ENCODE results near the gene NXPH1. TPM values are rescaled to one million over a fixed set of nuclear protein-coding genes. Genes with fewer than 3 reads are reported as not detected.

The NXPH1 gene
- polyA plus RNA-seq, 2 donors: 0.02 TPM; not detected in 1

DNA sequence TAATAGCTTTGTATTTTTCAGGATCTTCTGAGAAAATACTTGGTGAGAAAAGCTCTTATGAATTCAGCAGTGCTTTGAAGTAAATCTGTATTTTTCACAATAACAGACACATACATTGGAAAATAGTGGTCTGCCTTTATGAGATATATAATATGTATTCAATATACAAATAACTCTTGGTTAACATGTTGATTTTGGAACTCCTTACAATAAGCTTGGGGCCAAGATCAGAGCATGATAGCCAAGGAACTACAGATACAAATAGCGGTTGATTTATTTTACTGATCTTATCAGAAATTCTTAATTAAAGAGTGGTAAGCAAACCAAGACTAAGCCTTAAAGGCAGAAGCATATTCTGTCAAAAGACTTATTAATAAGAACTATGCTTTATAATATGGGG lies 24.5 kb upstream of the NXPH1 start:
- no peaks in the 10 kb centered on the region for H3K36me3 ChIP-seq (ENCODE audit: control insufficient read depth in 2 of 2, insufficient read depth in 2 of 2, low read length in 1 of 2)
- H3K4me3 ChIP-seq (ENCODE audit: low read depth in 1 of 2, low read length in 2 of 2): no peak overlapping the region
- H3K4me1 ChIP-seq (ENCODE audit: control insufficient read depth in 2 of 2, insufficient read depth in 2 of 2, low read length in 1 of 2): no peaks in the 10 kb centered on the region
- H3K9me3 ChIP-seq (ENCODE audit: control insufficient read depth in 2 of 2, insufficient read depth in 1 of 2, low read depth in 1 of 2, low read length in 1 of 2): no peaks in the 10 kb centered on the region
- H3K27ac ChIP-seq (ENCODE audit: low read depth in 2 of 2, low read length in 1 of 2): no peak overlapping the region
- WGBS, 2 donors: 84 to 93% methylated on average over 1 of the region's 1 CpG
- no peaks in the 10 kb centered on the region for H3K27me3 ChIP-seq (ENCODE audit: control insufficient read depth in 1 of 2, insufficient read depth in 2 of 2, low read length in 2 of 2)

DNA sequence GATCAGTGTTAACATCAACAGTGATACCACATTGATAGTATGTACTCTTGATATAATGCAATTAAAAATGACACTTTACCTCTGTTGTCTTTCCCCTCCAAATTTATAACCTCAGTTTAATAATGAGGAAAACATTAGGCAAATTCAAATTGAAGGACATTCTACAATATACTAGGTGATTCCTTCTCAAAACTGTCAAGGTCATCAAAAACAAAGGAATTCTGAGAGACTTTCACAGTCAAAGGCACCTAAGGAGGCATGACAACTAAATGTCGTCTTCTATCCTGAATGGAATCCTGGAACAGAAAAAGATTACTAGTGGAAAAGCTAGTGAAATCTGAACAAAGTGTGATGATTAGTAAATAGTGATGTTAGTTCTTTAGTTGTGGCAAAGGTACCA lies 22.3 kb upstream of the NXPH1 start:
- Histone ChIP-seq H3K9me3 (ENCODE audit: control insufficient read depth in 2 of 2, insufficient read depth in 1 of 2, low read depth in 1 of 2, low read length in 1 of 2) (no peaks in the 10 kb centered on the region), H3K36me3 (ENCODE audit: control insufficient read depth in 2 of 2, insufficient read depth in 2 of 2, low read length in 1 of 2) (no peaks in the 10 kb centered on the region), H3K4me1 (ENCODE audit: control insufficient read depth in 2 of 2, insufficient read depth in 2 of 2, low read length in 1 of 2) (no peaks in the 10 kb centered on the region), H3K27ac (ENCODE audit: low read depth in 2 of 2, low read length in 1 of 2) (no peak overlapping the region), H3K4me3 (ENCODE audit: low read depth in 1 of 2, low read length in 2 of 2) (no peak overlapping the region), H3K27me3 (ENCODE audit: control insufficient read depth in 1 of 2, insufficient read depth in 2 of 2, low read length in 2 of 2) (no peaks in the 10 kb centered on the region)
- 82% methylated on average over 1 of the region's 1 CpG for whole genome bisulfite sequencing, 2 donors

DNA sequence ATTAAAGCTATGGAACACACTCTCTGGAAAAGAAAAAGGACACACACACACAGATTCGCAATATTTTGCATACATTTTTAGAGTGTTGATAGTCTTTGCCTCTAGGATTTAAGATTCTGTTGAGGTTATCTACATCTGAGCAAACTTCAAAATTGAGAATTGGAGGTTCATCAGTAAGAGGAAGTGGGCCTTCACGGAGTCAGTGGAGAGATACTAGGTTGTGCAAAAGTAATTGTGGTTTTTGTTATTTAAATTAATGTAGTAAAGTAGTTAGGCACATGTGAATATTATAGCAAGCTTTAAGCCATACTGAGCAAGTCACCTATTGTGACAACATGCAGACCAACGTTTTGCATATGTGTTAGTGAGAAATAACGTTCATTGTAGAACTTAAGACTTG lies 19.8 kb upstream of the NXPH1 start:
- WGBS, 2 donors: 79% methylated on average over 4 of the region's 4 CpGs
- Histone ChIP-seq H3K27me3 (ENCODE audit: control insufficient read depth in 1 of 2, insufficient read depth in 2 of 2, low read length in 2 of 2) (no peaks in the 10 kb centered on the region), H3K4me1 (ENCODE audit: control insufficient read depth in 2 of 2, insufficient read depth in 2 of 2, low read length in 1 of 2) (no peaks in the 10 kb centered on the region)

DNA sequence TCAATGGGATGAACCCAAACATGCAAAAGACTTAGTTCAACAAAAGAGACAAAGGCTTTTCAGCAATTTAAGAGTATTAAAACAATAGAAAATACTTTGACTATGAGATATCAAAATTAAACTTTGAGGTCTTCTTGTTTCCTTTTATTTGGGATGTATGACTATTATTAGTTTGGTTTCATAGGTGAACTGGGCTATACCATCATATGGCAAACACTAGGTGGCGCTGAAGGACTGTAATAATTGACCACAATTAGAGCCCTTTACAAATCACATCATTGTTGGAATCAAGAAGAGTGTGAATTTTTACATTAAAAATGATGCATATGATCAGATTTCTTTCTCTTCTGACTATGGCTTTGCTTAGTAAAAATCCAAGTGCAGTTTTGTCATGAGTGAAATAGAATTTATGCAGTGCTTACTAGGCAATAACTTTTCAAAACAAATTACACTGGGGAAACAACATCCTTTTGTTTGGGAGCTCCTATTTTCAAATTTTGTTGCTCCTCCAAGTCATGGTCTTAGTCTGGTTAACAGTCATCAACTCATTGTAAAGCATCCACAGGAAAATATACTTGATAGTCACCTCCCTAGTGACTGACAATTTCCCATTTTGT lies 14.7 kb upstream of the NXPH1 start:
- Histone ChIP-seq H3K27me3 (ENCODE audit: control insufficient read depth in 1 of 2, insufficient read depth in 2 of 2, low read length in 2 of 2) (no peaks in the 10 kb centered on the region), H3K4me3 (ENCODE audit: low read depth in 1 of 2, low read length in 2 of 2) (no peak overlapping the region), H3K4me1 (ENCODE audit: control insufficient read depth in 2 of 2, insufficient read depth in 2 of 2, low read length in 1 of 2) (no peaks in the 10 kb centered on the region), H3K9me3 (ENCODE audit: control insufficient read depth in 2 of 2, insufficient read depth in 1 of 2, low read depth in 1 of 2, low read length in 1 of 2) (no peaks in the 10 kb centered on the region), H3K27ac (ENCODE audit: low read depth in 2 of 2, low read length in 1 of 2) (no peak overlapping the region), H3K36me3 (ENCODE audit: control insufficient read depth in 2 of 2, insufficient read depth in 2 of 2, low read length in 1 of 2) (no peaks in the 10 kb centered on the region)
- WGBS, 2 donors: 0% methylated on average over 1 of the region's 1 CpG

More for the DNA sequence above, 19.8 kb upstream of the NXPH1 start:
- no peak overlapping the region for H3K4me3 ChIP-seq (ENCODE audit: low read depth in 1 of 2, low read length in 2 of 2)
- no peak overlapping the region for H3K27ac ChIP-seq (ENCODE audit: low read depth in 2 of 2, low read length in 1 of 2)
- no peaks in the 10 kb centered on the region for H3K9me3 ChIP-seq (ENCODE audit: control insufficient read depth in 2 of 2, insufficient read depth in 1 of 2, low read depth in 1 of 2, low read length in 1 of 2)
- no peaks in the 10 kb centered on the region for H3K36me3 ChIP-seq (ENCODE audit: control insufficient read depth in 2 of 2, insufficient read depth in 2 of 2, low read length in 1 of 2)

DNA sequence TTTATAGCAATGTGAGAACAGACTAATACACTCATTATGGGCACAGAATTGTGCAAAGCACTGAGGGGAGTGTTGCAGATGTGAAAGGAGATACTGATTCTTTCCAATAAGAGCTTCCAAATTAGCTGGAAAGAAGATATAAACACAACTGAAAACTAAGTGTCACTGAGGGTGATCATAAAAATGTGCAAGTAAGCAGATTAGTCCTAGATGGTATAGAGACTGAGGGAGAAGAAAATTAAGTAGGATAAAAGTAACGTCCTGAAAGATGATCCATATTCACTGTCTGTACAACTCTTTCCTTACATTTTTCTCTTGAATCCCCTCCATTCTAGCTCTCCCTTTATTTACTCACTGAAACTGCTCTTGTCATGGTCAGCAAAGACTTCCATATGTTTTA lies 11.2 kb upstream of the NXPH1 start:
- no peak overlapping the region for H3K27ac ChIP-seq (ENCODE audit: low read depth in 2 of 2, low read length in 1 of 2)
- H3K9me3 ChIP-seq (ENCODE audit: control insufficient read depth in 2 of 2, insufficient read depth in 1 of 2, low read depth in 1 of 2, low read length in 1 of 2): no peaks in the 10 kb centered on the region
- no peaks in the 10 kb centered on the region for H3K36me3 ChIP-seq (ENCODE audit: control insufficient read depth in 2 of 2, insufficient read depth in 2 of 2, low read length in 1 of 2)
- WGBS, 2 donors: 65 to 75% methylated on average over 1 of the region's 1 CpG
- H3K4me3 ChIP-seq (ENCODE audit: low read depth in 1 of 2, low read length in 2 of 2): no peak overlapping the region
- H3K27me3 ChIP-seq (ENCODE audit: control insufficient read depth in 1 of 2, insufficient read depth in 2 of 2, low read length in 2 of 2): no peaks in the 10 kb centered on the region
- H3K4me1 ChIP-seq (ENCODE audit: control insufficient read depth in 2 of 2, insufficient read depth in 2 of 2, low read length in 1 of 2): no peaks in the 10 kb centered on the region

DNA sequence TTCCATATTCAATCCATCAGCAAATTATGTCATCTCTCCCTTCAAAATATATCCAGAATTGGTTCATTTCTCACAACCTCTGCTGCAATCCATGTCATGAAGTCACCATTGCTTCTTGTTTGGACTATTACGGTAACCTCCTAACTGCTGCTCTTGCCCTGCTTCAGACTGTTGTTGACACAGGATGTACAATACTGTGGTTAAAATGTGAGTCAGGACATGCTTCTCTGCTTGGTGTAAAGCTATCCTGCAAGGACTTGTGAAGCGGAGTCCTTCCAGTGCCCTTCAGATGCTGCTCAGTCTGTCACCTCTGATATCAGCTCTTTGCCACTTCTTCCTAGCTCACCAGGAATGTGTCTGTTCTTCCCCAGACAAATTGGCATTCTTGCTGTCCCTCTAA lies 10.4 kb upstream of the NXPH1 start:
- no peaks in the 10 kb centered on the region for H3K4me1 ChIP-seq (ENCODE audit: control insufficient read depth in 2 of 2, insufficient read depth in 2 of 2, low read length in 1 of 2)
- H3K27ac ChIP-seq (ENCODE audit: low read depth in 2 of 2, low read length in 1 of 2): no peak overlapping the region
- H3K9me3 ChIP-seq (ENCODE audit: control insufficient read depth in 2 of 2, insufficient read depth in 1 of 2, low read depth in 1 of 2, low read length in 1 of 2): no peaks in the 10 kb centered on the region
- no peaks in the 10 kb centered on the region for H3K27me3 ChIP-seq (ENCODE audit: control insufficient read depth in 1 of 2, insufficient read depth in 2 of 2, low read length in 2 of 2)
- H3K36me3 ChIP-seq (ENCODE audit: control insufficient read depth in 2 of 2, insufficient read depth in 2 of 2, low read length in 1 of 2): no peaks in the 10 kb centered on the region
- H3K4me3 ChIP-seq (ENCODE audit: low read depth in 1 of 2, low read length in 2 of 2): no peak overlapping the region
- WGBS, 2 donors: 92 to 93% methylated on average over 2 of the region's 2 CpGs

DNA sequence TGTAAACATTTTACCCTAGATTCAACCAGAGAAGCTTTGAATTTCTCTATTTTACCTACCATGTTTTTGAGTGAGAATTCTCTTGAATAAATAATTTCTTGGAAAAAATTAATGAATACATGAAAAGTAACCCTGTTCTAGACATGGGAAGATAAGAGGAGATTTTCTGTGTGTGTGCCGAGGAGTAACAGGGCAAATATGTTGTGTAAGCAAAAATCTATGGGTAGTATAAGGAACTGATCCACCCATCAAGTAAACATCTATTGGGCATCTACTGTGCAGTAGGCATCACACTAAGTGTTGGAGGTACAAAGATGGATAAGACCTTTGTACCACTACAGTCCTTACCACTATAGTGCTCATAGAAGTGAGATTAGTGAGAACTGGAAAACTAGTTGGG lies 8.2 kb upstream of the NXPH1 start:
- H3K4me1 ChIP-seq (ENCODE audit: control insufficient read depth in 2 of 2, insufficient read depth in 2 of 2, low read length in 1 of 2): no peaks in the 10 kb centered on the region
- H3K36me3 ChIP-seq (ENCODE audit: control insufficient read depth in 2 of 2, insufficient read depth in 2 of 2, low read length in 1 of 2): no peaks in the 10 kb centered on the region
- no peak overlapping the region for H3K27ac ChIP-seq (ENCODE audit: low read depth in 2 of 2, low read length in 1 of 2)
- 88 to 89% methylated on average over 1 of the region's 1 CpG for WGBS, 2 donors
- H3K4me3 ChIP-seq (ENCODE audit: low read depth in 1 of 2, low read length in 2 of 2): no peak overlapping the region
- no peaks in the 10 kb centered on the region for H3K27me3 ChIP-seq (ENCODE audit: control insufficient read depth in 1 of 2, insufficient read depth in 2 of 2, low read length in 2 of 2)
- H3K9me3 ChIP-seq (ENCODE audit: control insufficient read depth in 2 of 2, insufficient read depth in 1 of 2, low read depth in 1 of 2, low read length in 1 of 2): no peaks in the 10 kb centered on the region

DNA sequence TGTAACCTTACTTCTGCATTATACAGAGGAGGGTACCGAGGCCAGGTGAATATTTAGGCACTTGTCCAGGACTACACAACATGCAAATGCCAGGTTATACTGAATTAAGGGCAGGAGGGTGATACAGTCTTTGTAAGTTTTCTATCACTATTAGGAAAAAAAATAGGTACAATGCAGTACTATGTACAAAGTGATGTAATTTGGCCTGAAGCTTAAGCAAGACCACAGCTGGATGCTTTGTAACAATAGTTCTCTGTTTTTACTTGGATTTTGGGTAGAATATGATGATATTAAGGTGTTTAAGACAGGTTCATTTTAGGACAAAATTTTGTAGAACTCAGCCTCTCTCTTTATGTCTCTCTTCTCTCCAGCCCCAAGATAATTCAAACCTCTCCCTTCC lies 2.8 kb upstream of the NXPH1 start:
- no peak overlapping the region for H3K27ac ChIP-seq (ENCODE audit: low read depth in 2 of 2, low read length in 1 of 2)
- H3K4me1 ChIP-seq (ENCODE audit: control insufficient read depth in 2 of 2, insufficient read depth in 2 of 2, low read length in 1 of 2): peaks cover 9% of the 10 kb centered on the region in 2 donors
- peaks cover 7 to 13% of the 10 kb centered on the region in 2 donors for H3K9me3 ChIP-seq (ENCODE audit: control insufficient read depth in 2 of 2, insufficient read depth in 1 of 2, low read depth in 1 of 2, low read length in 1 of 2)
- WGBS, 2 donors: 72 to 88% methylated on average over 1 of the region's 1 CpG
- H3K4me3 ChIP-seq (ENCODE audit: low read depth in 1 of 2, low read length in 2 of 2): no peak overlapping the region
- H3K36me3 ChIP-seq (ENCODE audit: control insufficient read depth in 2 of 2, insufficient read depth in 2 of 2, low read length in 1 of 2): no peaks in the 10 kb centered on the region
- peaks cover 3 to 28% of the 10 kb centered on the region in 2 donors for H3K27me3 ChIP-seq (ENCODE audit: control insufficient read depth in 1 of 2, insufficient read depth in 2 of 2, low read length in 2 of 2)

DNA sequence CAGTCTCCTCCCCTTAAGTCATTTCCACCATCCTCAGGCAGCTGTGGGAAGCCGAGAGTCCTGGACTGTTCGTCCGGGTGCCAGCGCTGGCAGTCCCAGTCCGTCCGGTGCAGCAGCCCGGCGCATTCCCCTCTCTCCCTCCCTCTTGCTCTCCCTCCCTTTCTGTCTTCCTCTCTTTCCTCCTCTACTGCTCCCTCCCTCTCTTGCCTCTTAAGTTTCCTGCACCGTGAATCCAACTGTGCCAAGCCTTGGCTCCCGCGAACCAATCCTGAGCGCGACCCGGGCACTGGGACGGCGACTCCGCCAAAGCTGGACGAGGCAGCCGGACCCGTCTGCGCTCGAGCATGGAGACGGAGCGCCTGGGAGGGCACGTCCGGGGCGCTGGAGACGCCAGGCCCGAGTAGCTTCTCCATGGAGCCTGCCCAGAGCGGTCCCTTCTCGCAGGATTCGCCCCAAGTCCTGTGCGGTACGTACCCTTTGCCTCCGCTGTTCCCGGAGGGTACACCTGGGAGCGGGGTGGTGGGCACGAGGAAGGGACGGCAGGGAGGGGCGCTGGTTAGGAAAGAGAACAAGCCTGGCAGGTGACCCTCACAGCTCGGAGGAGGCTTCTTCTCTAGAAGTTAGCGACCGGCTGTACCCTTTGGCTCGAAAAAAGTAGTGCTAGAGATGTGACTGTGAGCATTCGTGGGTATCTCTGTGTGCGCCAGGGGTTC lies 1.0 kb downstream of the NXPH1 start:
- WGBS, 2 donors: 4 to 7% methylated on average over 46 of the region's 46 CpGs
- H3K4me1 ChIP-seq (ENCODE audit: control insufficient read depth in 2 of 2, insufficient read depth in 2 of 2, low read length in 1 of 2): peaks cover 9 to 12% of the 10 kb centered on the region in 2 donors
- H3K4me3 ChIP-seq (ENCODE audit: low read depth in 1 of 2, low read length in 2 of 2): no peak overlapping the region
- H3K9me3 ChIP-seq (ENCODE audit: control insufficient read depth in 2 of 2, insufficient read depth in 1 of 2, low read depth in 1 of 2, low read length in 1 of 2): peaks cover 11 to 13% of the 10 kb centered on the region in 2 donors
- no peaks in the 10 kb centered on the region for H3K36me3 ChIP-seq (ENCODE audit: control insufficient read depth in 2 of 2, insufficient read depth in 2 of 2, low read length in 1 of 2)
- peaks cover 3 to 39% of the 10 kb centered on the region in 2 donors for H3K27me3 ChIP-seq (ENCODE audit: control insufficient read depth in 1 of 2, insufficient read depth in 2 of 2, low read length in 2 of 2)
- no peak overlapping the region for H3K27ac ChIP-seq (ENCODE audit: low read depth in 2 of 2, low read length in 1 of 2)

DNA sequence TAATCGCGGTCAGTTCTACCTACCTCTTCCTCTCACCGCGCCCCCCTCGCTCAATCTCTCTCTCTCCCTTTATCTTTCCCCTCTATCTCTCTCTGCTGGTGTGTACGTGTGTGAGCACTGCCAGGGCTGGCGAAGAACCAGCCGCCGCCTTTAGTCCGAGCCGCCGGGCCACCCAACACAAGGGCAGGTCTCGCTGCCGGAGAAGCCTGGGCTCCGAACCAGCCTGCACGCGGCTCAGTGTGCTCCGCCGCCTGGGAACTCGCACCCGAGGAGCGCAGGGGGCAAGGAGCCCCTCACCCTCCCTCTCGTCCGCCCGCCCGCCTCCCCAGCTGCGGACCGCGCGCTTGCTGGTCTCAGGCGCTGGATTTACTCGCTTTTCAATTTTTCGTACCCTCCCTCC lies 1.7 kb downstream of the NXPH1 start:
- Histone ChIP-seq H3K27me3 (ENCODE audit: control insufficient read depth in 1 of 2, insufficient read depth in 2 of 2, low read length in 2 of 2) (peaks cover 3 to 42% of the 10 kb centered on the region in 2 donors), H3K4me1 (ENCODE audit: control insufficient read depth in 2 of 2, insufficient read depth in 2 of 2, low read length in 1 of 2) (peaks cover 9 to 12% of the 10 kb centered on the region in 2 donors), H3K4me3 (ENCODE audit: low read depth in 1 of 2, low read length in 2 of 2) (no peak overlapping the region), H3K36me3 (ENCODE audit: control insufficient read depth in 2 of 2, insufficient read depth in 2 of 2, low read length in 1 of 2) (no peaks in the 10 kb centered on the region), H3K27ac (ENCODE audit: low read depth in 2 of 2, low read length in 1 of 2) (no peak overlapping the region), H3K9me3 (ENCODE audit: control insufficient read depth in 2 of 2, insufficient read depth in 1 of 2, low read depth in 1 of 2, low read length in 1 of 2) (peaks cover 11 to 13% of the 10 kb centered on the region in 2 donors)
- 10 to 14% methylated on average over 33 of the region's 33 CpGs for WGBS, 2 donors

Measured in esophagus (tissue), 2 donors.